SU-DHL-6 (cell line): ENCODE results near the gene FBN2.

Source experiments
- EZH2phosphoT487 ChIP-seq: fragments of 200-600 bp; sonication (generic), shearing (Covaris generic); conservative IDR thresholded peaks from 2 replicates; pipeline ENCODE4 v1.6.1; 2018; ENCODE audit warnings: mild to moderate bottlenecking, antibody characterized with exemption, low read length, moderate library complexity, mixed read lengths
- TF ChIP-seq, protein P1 (sequence below): fragments of 200-600 bp; sonication (generic); IDR thresholded peaks from one replicate; pipeline ENCODE4 v1.5.1; 2017; ENCODE audit warnings: antibody characterized with exemption, mild to moderate bottlenecking, low read length, moderate library complexity; ENCODE audit not compliant: insufficient read depth, poor library complexity, severe bottlenecking

- TF ChIP-seq, protein P1, sequence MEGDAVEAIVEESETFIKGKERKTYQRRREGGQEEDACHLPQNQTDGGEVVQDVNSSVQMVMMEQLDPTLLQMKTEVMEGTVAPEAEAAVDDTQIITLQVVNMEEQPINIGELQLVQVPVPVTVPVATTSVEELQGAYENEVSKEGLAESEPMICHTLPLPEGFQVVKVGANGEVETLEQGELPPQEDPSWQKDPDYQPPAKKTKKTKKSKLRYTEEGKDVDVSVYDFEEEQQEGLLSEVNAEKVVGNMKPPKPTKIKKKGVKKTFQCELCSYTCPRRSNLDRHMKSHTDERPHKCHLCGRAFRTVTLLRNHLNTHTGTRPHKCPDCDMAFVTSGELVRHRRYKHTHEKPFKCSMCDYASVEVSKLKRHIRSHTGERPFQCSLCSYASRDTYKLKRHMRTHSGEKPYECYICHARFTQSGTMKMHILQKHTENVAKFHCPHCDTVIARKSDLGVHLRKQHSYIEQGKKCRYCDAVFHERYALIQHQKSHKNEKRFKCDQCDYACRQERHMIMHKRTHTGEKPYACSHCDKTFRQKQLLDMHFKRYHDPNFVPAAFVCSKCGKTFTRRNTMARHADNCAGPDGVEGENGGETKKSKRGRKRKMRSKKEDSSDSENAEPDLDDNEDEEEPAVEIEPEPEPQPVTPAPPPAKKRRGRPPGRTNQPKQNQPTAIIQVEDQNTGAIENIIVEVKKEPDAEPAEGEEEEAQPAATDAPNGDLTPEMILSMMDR: no peak
- TF ChIP-seq EZH2phosphoT487: no peak
These were observed 54.3 kb downstream of the FBN2 start for GRCh38 chr5:128483738-128484137.
